NCI-H2029 (cell line): ENCODE measurements around the gene FARP2.

Source experiments
- DNase-seq: peaks from one replicate; lab custom pipeline; 2025; lab: John Stamatoyannopoulos, UW

The FARP2 gene

GRCh38 chr2:241456546-241456945 is 100.5 kb downstream of the FARP2 start:
- DNase-seq: no peak

- DNase-seq: no peak
These were observed 102.6 kb downstream of the FARP2 start for GRCh38 chr2:241458687-241459086.

- DNase-seq: no peak
These were observed 103.4 kb downstream of the FARP2 start for GRCh38 chr2:241459520-241459919.

- no peak for DNase-seq
These were observed 104.5 kb downstream of the FARP2 start for GRCh38 chr2:241460631-241461030.

- no peak for DNase-seq
These were observed 105.9 kb downstream of the FARP2 start for GRCh38 chr2:241461693-241462677.

GRCh38 chr2:241463276-241464135 is 107.4 kb downstream of the FARP2 start:
- DNase-seq: no peak

GRCh38 chr2:241465543-241465942 is 109.5 kb downstream of the FARP2 start:
- DNase-seq: no peak

GRCh38 chr2:241466230-241466629 is 110.1 kb downstream of the FARP2 start:
- no peak for DNase-seq

- DNase-seq: no peak
These were observed 111.8 kb downstream of the FARP2 start for GRCh38 chr2:241467777-241468475.

GRCh38 chr2:241468476-241468781 is 112.3 kb downstream of the FARP2 start:
- no peak for DNase-seq

- no peak for DNase-seq
These were observed 113.7 kb downstream of the FARP2 start for GRCh38 chr2:241469746-241470145.

- DNase-seq: no peak
These were observed 117.3 kb downstream of the FARP2 start for GRCh38 chr2:241473399-241473798.

GRCh38 chr2:241475267-241475666 is 119.2 kb downstream of the FARP2 start:
- DNase-seq: no peak

- DNase-seq: no peak
These were observed 122.1 kb downstream of the FARP2 start for GRCh38 chr2:241478166-241478565.

GRCh38 chr2:241479026-241479898 is 123.2 kb downstream of the FARP2 start:
- no peak for DNase-seq

GRCh38 chr2:241481687-241482086 is 125.6 kb downstream of the FARP2 start:
- DNase-seq: no peak

GRCh38 chr2:241482126-241482955 is 126.3 kb downstream of the FARP2 start:
- DNase-seq: no peak

GRCh38 chr2:241483305-241483704 is 127.2 kb downstream of the FARP2 start:
- no peak for DNase-seq

- DNase-seq: no peak
These were observed 129.3 kb downstream of the FARP2 start for GRCh38 chr2:241485172-241485911.

- no peak for DNase-seq
These were observed 133.0 kb downstream of the FARP2 start for GRCh38 chr2:241489088-241489487.
